K562 (cell line): ENCODE results near the gene GAB4. TPM values are rescaled to one million over a fixed set of nuclear protein-coding genes. Genes with fewer than 3 reads are reported as not detected.

ENCODE experiments used
- KAT7 ChIP-seq: sonication (generic); formaldehyde crosslinking; IDR thresholded peaks from 2 replicates; pipeline ENCODE4 v1.8.0; 2022; ENCODE audit warnings: missing genetic modification reagents, mild to moderate bottlenecking, borderline replicate concordance
- MEF2A ChIP-seq: IDR thresholded peaks from 2 replicates; pipeline ENCODE4 v1.6.1; 2011; ENCODE audit warnings: low read depth, mild to moderate bottlenecking, low read length, moderate library complexity; ENCODE audit not compliant: control insufficient read depth
- NR2F6 ChIP-seq: fragments of 450-650 bp; formaldehyde crosslinking; IDR thresholded peaks from 2 replicates; pipeline ENCODE4 v1.4.0; 2020; ENCODE audit warnings: mild to moderate bottlenecking
- NR3C1 ChIP-seq: sonication (generic); formaldehyde crosslinking; IDR thresholded peaks from 2 replicates; pipeline ENCODE4 v1.8.1; 2022; ENCODE audit warnings: missing genetic modification reagents
- polyA plus RNA-seq, 8 experiments: library from polyadenylated mRNA; depleted of rRNA in 4 of 8; stranded (reverse) in 5 of 8; unstranded in 3 of 8; fragments of >200 nt; fragmentation: Nextera tagmentation in 2 of 8; fragmentation: Illumina TruSeq in 1 of 8; extraction: Ambion mirVana in 2 of 8; extraction: Trizol in 1 of 8; gene quantifications; 2 replicates each; pipeline versions ENCODE4 v1.2.1 to v1.2.3, GENCODE V29; 2011 to 2014; ENCODE audit warnings: inconsistent platforms in 1 of 8, missing spikeins in 1 of 8
- total RNA-seq, 7 experiments: library from RNA; depleted of rRNA in 6 of 7; stranded (reverse); fragments of >200 nt in 6 of 7; fragmentation: Illumina TruSeq in 2 of 7; extraction: Trizol in 2 of 7; gene quantifications; 2 replicates each; pipeline versions ENCODE4 v1.2.1 to v1.2.3, GENCODE V29; 2011 to 2021; ENCODE audit warnings: low replicate concordance in 1 of 7
- TF ChIP-seq, protein P1 (sequence below): fragments of 200-800 bp; sonication (Bioruptor generic); IDR thresholded peaks from 2 replicates; pipeline ENCODE4 v1.6.1; 2016; ENCODE audit warnings: missing genetic modification characterization, missing compliant biosample characterization
- TF ChIP-seq, protein P2 (sequence below): fragments of 250-450 bp; sonication (Bioruptor Pico); IDR thresholded peaks from 2 replicates; pipeline ENCODE4 v1.8.0; 2022; ENCODE audit warnings: inconsistent platforms, mild to moderate bottlenecking, moderate library complexity, borderline replicate concordance
- TF ChIP-seq, protein P3 (sequence below): sonication (generic); formaldehyde crosslinking; IDR thresholded peaks from 2 replicates; pipeline ENCODE4 v1.8.0; 2022; ENCODE audit warnings: mild to moderate bottlenecking, missing genetic modification reagents
- TF ChIP-seq, protein P4 (sequence below): fragments of 250-450 bp; sonication (Bioruptor Pico); IDR thresholded peaks from 2 replicates; pipeline ENCODE4 v1.4.0; 2020

The GAB4 gene
- total and polyA plus RNA-seq, 9 of the 15 experiments (the other 6 are each of a cell fraction or from before 2014, with no cell fraction given): 0.04 to 0.11 (median 0.04) TPM; not detected in 6

DNA sequence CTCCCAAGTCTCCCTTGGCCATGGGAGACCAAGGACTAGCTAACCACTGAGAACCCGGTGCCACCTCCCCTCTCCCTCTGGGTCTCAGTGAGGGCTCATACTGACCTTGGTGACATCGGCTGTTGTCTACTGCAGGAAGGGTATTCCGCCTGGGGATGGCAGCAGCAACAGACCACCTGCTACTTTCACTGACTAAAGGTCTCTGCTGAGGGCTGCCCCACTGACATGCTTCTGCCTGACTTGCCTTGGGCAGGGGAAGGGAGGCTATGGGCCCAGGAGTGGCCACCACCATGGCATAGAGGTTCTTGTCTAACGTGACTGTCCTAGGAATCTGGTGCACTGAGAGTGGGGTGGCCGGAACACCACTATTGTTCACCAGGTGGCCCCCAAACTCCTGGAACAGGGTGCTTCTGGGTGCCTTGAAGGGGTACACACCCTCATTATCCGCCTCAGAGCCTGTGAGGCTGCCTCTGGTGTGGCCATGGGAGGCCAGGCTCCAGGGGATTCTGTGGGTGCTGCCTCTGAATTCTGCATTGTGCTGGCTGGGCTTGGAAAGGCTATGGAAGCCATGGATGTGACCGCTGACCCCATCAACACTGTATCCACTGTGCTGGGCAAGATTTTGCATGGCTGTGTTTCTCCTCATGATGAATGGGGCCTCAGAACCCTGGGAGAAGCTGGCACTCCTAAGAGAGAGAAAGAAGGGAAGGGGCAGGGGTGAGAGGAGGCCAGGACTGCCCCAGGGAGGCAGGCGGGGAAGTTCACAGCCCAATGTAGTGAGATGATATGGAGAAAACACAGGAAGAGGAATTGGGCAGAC, 38.3 kb downstream of the GAB4 start (continued):
- TF ChIP-seq, protein P1, sequence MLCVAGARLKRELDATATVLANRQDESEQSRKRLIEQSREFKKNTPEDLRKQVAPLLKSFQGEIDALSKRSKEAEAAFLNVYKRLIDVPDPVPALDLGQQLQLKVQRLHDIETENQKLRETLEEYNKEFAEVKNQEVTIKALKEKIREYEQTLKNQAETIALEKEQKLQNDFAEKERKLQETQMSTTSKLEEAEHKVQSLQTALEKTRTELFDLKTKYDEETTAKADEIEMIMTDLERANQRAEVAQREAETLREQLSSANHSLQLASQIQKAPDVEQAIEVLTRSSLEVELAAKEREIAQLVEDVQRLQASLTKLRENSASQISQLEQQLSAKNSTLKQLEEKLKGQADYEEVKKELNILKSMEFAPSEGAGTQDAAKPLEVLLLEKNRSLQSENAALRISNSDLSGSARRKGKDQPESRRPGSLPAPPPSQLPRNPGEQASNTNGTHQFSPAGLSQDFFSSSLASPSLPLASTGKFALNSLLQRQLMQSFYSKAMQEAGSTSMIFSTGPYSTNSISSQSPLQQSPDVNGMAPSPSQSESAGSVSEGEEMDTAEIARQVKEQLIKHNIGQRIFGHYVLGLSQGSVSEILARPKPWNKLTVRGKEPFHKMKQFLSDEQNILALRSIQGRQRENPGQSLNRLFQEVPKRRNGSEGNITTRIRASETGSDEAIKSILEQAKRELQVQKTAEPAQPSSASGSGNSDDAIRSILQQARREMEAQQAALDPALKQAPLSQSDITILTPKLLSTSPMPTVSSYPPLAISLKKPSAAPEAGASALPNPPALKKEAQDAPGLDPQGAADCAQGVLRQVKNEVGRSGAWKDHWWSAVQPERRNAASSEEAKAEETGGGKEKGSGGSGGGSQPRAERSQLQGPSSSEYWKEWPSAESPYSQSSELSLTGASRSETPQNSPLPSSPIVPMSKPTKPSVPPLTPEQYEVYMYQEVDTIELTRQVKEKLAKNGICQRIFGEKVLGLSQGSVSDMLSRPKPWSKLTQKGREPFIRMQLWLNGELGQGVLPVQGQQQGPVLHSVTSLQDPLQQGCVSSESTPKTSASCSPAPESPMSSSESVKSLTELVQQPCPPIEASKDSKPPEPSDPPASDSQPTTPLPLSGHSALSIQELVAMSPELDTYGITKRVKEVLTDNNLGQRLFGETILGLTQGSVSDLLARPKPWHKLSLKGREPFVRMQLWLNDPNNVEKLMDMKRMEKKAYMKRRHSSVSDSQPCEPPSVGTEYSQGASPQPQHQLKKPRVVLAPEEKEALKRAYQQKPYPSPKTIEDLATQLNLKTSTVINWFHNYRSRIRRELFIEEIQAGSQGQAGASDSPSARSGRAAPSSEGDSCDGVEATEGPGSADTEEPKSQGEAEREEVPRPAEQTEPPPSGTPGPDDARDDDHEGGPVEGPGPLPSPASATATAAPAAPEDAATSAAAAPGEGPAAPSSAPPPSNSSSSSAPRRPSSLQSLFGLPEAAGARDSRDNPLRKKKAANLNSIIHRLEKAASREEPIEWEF (CRISPR knock-in tag): no peak
- TF ChIP-seq KAT7 (CRISPR knock-in tag): no peak
- TF ChIP-seq NR2F6 (CRISPR knock-in tag): no peak
- TF ChIP-seq, protein P2, sequence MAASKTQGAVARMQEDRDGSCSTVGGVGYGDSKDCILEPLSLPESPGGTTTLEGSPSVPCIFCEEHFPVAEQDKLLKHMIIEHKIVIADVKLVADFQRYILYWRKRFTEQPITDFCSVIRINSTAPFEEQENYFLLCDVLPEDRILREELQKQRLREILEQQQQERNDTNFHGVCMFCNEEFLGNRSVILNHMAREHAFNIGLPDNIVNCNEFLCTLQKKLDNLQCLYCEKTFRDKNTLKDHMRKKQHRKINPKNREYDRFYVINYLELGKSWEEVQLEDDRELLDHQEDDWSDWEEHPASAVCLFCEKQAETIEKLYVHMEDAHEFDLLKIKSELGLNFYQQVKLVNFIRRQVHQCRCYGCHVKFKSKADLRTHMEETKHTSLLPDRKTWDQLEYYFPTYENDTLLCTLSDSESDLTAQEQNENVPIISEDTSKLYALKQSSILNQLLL: no peak
- TF ChIP-seq, protein P3, sequence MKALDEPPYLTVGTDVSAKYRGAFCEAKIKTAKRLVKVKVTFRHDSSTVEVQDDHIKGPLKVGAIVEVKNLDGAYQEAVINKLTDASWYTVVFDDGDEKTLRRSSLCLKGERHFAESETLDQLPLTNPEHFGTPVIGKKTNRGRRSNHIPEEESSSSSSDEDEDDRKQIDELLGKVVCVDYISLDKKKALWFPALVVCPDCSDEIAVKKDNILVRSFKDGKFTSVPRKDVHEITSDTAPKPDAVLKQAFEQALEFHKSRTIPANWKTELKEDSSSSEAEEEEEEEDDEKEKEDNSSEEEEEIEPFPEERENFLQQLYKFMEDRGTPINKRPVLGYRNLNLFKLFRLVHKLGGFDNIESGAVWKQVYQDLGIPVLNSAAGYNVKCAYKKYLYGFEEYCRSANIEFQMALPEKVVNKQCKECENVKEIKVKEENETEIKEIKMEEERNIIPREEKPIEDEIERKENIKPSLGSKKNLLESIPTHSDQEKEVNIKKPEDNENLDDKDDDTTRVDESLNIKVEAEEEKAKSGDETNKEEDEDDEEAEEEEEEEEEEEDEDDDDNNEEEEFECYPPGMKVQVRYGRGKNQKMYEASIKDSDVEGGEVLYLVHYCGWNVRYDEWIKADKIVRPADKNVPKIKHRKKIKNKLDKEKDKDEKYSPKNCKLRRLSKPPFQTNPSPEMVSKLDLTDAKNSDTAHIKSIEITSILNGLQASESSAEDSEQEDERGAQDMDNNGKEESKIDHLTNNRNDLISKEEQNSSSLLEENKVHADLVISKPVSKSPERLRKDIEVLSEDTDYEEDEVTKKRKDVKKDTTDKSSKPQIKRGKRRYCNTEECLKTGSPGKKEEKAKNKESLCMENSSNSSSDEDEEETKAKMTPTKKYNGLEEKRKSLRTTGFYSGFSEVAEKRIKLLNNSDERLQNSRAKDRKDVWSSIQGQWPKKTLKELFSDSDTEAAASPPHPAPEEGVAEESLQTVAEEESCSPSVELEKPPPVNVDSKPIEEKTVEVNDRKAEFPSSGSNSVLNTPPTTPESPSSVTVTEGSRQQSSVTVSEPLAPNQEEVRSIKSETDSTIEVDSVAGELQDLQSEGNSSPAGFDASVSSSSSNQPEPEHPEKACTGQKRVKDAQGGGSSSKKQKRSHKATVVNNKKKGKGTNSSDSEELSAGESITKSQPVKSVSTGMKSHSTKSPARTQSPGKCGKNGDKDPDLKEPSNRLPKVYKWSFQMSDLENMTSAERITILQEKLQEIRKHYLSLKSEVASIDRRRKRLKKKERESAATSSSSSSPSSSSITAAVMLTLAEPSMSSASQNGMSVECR (CRISPR knock-in tag): no peak
- TF ChIP-seq NR3C1: no peak
- TF ChIP-seq, protein P4, sequence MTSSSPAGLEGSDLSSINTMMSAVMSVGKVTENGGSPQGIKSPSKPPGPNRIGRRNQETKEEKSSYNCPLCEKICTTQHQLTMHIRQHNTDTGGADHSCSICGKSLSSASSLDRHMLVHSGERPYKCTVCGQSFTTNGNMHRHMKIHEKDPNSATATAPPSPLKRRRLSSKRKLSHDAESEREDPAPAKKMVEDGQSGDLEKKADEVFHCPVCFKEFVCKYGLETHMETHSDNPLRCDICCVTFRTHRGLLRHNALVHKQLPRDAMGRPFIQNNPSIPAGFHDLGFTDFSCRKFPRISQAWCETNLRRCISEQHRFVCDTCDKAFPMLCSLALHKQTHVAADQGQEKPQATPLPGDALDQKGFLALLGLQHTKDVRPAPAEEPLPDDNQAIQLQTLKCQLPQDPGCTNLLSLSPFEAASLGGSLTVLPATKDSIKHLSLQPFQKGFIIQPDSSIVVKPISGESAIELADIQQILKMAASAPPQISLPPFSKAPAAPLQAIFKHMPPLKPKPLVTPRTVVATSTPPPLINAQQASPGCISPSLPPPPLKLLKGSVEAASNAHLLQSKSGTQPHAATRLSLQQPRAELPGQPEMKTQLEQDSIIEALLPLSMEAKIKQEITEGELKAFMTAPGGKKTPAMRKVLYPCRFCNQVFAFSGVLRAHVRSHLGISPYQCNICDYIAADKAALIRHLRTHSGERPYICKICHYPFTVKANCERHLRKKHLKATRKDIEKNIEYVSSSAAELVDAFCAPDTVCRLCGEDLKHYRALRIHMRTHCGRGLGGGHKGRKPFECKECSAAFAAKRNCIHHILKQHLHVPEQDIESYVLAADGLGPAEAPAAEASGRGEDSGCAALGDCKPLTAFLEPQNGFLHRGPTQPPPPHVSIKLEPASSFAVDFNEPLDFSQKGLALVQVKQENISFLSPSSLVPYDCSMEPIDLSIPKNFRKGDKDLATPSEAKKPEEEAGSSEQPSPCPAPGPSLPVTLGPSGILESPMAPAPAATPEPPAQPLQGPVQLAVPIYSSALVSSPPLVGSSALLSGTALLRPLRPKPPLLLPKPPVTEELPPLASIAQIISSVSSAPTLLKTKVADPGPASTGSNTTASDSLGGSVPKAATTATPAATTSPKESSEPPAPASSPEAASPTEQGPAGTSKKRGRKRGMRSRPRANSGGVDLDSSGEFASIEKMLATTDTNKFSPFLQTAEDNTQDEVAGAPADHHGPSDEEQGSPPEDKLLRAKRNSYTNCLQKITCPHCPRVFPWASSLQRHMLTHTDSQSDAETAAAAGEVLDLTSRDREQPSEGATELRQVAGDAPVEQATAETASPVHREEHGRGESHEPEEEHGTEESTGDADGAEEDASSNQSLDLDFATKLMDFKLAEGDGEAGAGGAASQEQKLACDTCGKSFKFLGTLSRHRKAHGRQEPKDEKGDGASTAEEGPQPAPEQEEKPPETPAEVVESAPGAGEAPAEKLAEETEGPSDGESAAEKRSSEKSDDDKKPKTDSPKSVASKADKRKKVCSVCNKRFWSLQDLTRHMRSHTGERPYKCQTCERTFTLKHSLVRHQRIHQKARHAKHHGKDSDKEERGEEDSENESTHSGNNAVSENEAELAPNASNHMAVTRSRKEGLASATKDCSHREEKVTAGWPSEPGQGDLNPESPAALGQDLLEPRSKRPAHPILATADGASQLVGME (CRISPR knock-in tag): no peak
- TF ChIP-seq MEF2A: no peak
